Natural killer cell treated with Interleukin-12 subunit alpha and Interleukin-12 subunit beta and Interleukin-15 and Interleukin-18, amount 100 ng/mL, for 72 hours (primary cell): ENCODE results near the gene OST4. TPM values are rescaled to one million over a fixed set of nuclear protein-coding genes. Genes with fewer than 3 reads are reported as not detected.

ENCODE experiments used
- ATAC-seq, 2 donors: fragments of 150-1000 bp; cut with Tn5 transposase in 1 of 2; sonication (Bioruptor Pico), chemical (Tn5 transposase) in 1 of 2; 2 replicates each; pipeline ENCODE4 v1.10.0; 2021
- DNase-seq: peaks from one replicate; pipeline ENCODE4 v3.0.0; 2022; ENCODE audit warnings: low spot score
- H3K27ac Mint-ChIP-seq, 2 donors: 1 replicate in 1 of 2; 2 replicates in 1 of 2; pipeline ENCODE4 v1.8.0; 2022; ENCODE audit warnings: mixed read lengths in 2 of 2, mild to moderate bottlenecking in 1 of 2, moderate library complexity in 1 of 2
- H3K27me3 Mint-ChIP-seq, 2 donors: 1 replicate in 1 of 2; 2 replicates in 1 of 2; pipeline ENCODE4 v1.8.0; 2022; ENCODE audit warnings: mixed read lengths in 2 of 2
- H3K36me3 Mint-ChIP-seq: one replicate; pipeline ENCODE4 v1.8.0; 2022; ENCODE audit warnings: mixed read lengths
- H3K4me1 Mint-ChIP-seq, 2 donors: 1 replicate in 1 of 2; 2 replicates in 1 of 2; pipeline ENCODE4 v1.8.0; 2022; ENCODE audit warnings: low read depth in 2 of 2, mixed read lengths in 2 of 2, mild to moderate bottlenecking in 1 of 2
- H3K4me3 Mint-ChIP-seq: one replicate; pipeline ENCODE4 v1.8.0; 2022; ENCODE audit warnings: mixed read lengths
- H3K9me3 Mint-ChIP-seq: 2 replicates; pipeline ENCODE4 v1.8.0; 2022; ENCODE audit warnings: mixed read lengths
- total RNA-seq, 2 donors: library from RNA; stranded (reverse); gene quantifications; one replicate each; pipeline ENCODE4 v1.2.3, GENCODE V29; 2022

OST4 gene
- total RNA-seq, 2 donors from 2014 or later = 286 to 393 TPM

- Mint-ChIP-seq H3K27ac (no peak overlapping the region), H3K4me1 (peaks cover 16 to 17% of the 10 kb centered on the region in 2 donors), H3K27me3 (no peaks in the 10 kb centered on the region), H3K36me3 (no peaks in the 10 kb centered on the region), H3K9me3 (no peaks in the 10 kb centered on the region), H3K4me3 (no peak overlapping the region)
- DNase-seq (no peak), ATAC-seq (no peak)
These were observed 44.2 kb downstream of the OST4 start for GRCh38 chr2:27027211-27027651.

GRCh38 chr2:27025861-27026851, 45.3 kb downstream of the OST4 start:
- no peaks in the 10 kb centered on the region for H3K27me3 Mint-ChIP-seq
- H3K4me1 Mint-ChIP-seq = peaks cover 6 to 8% of the 10 kb centered on the region in 2 donors
- DNase-seq = no peak

GRCh38 chr2:27025281-27025800, 46.1 kb downstream of the OST4 start:
- Mint-ChIP-seq H3K27ac (no peak overlapping the region), H3K27me3 (no peaks in the 10 kb centered on the region), H3K9me3 (no peaks in the 10 kb centered on the region), H3K4me3 (no peak overlapping the region), H3K4me1 (peaks cover 2 to 5% of the 10 kb centered on the region in 2 donors), H3K36me3 (no peaks in the 10 kb centered on the region)
- no peak for ATAC-seq
- no peak for DNase-seq

More at GRCh38 chr2:27025861-27026851, 45.3 kb downstream of the OST4 start:
- Mint-ChIP-seq H3K27ac (no peak overlapping the region), H3K4me3 (no peak overlapping the region), H3K36me3 (no peaks in the 10 kb centered on the region), H3K9me3 (no peaks in the 10 kb centered on the region)
- ATAC-seq = no peak

- no peak overlapping the region for H3K27ac Mint-ChIP-seq
- no peaks in the 10 kb centered on the region for H3K36me3 Mint-ChIP-seq
- DNase-seq (no peak), ATAC-seq (peak in 1 of 2 donors; percentile 7)
- no peaks in the 10 kb centered on the region for H3K9me3 Mint-ChIP-seq
- H3K4me1 Mint-ChIP-seq = peaks cover 0 to 5% of the 10 kb centered on the region in 2 donors
- H3K27me3 Mint-ChIP-seq = no peaks in the 10 kb centered on the region
- H3K4me3 Mint-ChIP-seq = no peak overlapping the region
These were observed 46.6 kb downstream of the OST4 start for GRCh38 chr2:27024812-27025211.

GRCh38 chr2:27024188-27024587, 47.3 kb downstream of the OST4 start:
- ATAC-seq (no peak), DNase-seq (no peak)
- Mint-ChIP-seq H3K4me1 (peaks cover 0 to 5% of the 10 kb centered on the region in 2 donors), H3K4me3 (no peak overlapping the region), H3K27me3 (no peaks in the 10 kb centered on the region), H3K27ac (no peak overlapping the region), H3K9me3 (no peaks in the 10 kb centered on the region), H3K36me3 (no peaks in the 10 kb centered on the region)

- no peak overlapping the region for H3K4me3 Mint-ChIP-seq
- DNase-seq (no peak), ATAC-seq (no peak)
- H3K36me3 Mint-ChIP-seq = no peaks in the 10 kb centered on the region
- no peaks in the 10 kb centered on the region for H3K27me3 Mint-ChIP-seq
- no peak overlapping the region for H3K27ac Mint-ChIP-seq
- H3K9me3 Mint-ChIP-seq = no peaks in the 10 kb centered on the region
- H3K4me1 Mint-ChIP-seq = peaks cover 0 to 5% of the 10 kb centered on the region in 2 donors
These were observed 47.7 kb downstream of the OST4 start for GRCh38 chr2:27023740-27024139.

- H3K9me3 Mint-ChIP-seq = no peaks in the 10 kb centered on the region
- H3K36me3 Mint-ChIP-seq = no peaks in the 10 kb centered on the region
- H3K27ac Mint-ChIP-seq = peak overlapping the region in 1 of 2 donors; percentile 64
- no peak overlapping the region for H3K4me3 Mint-ChIP-seq
- DNase-seq = no peak
- no peak for ATAC-seq
- H3K27me3 Mint-ChIP-seq = no peaks in the 10 kb centered on the region
- H3K4me1 Mint-ChIP-seq = no peaks in the 10 kb centered on the region
These were observed 50.0 kb downstream of the OST4 start for GRCh38 chr2:27021253-27022049.

Other genes with a start within 250 kb of the OST4 start
- not detected for gene DPYSL5, start 223.5 kb downstream of the OST4 start, total RNA-seq
- 10 to 100 TPM in 1 of 2 donors, 1 to 10 TPM in 1; 5.7 to 10.0 TPM for gene MAPRE3, start 101.0 kb downstream of the OST4 start, total RNA-seq
- 100 to 1,000 TPM; 132 to 176 TPM for gene TMEM214, start 38.7 kb downstream of the OST4 start, total RNA-seq
- 10 to 100 TPM; 12.5 to 20.5 TPM for gene AGBL5, start 20.0 kb downstream of the OST4 start, total RNA-seq
- gene EMILIN1, start 7.0 kb upstream of the OST4 start, total RNA-seq = 10 to 100 TPM in 1 of 2 donors, 1 to 10 TPM in 1; 8.7 to 14.2 TPM
- 1 to 10 TPM; 2.5 to 5.1 TPM for gene KHK, start 15.1 kb upstream of the OST4 start, total RNA-seq
- gene CGREF1, start 47.5 kb upstream of the OST4 start, total RNA-seq = 1 to 10 TPM in 1 of 2 donors, under 1 TPM in 1; 0.36 to 1.4 TPM
- under 1 TPM in 1 of 2 donors, not detected in 1; 0.25 TPM for gene ABHD1, start 52.2 kb upstream of the OST4 start, total RNA-seq
- gene PREB, start 63.0 kb upstream of the OST4 start, total RNA-seq = 100 to 1,000 TPM in 1 of 2 donors, 10 to 100 TPM in 1; 91.6 to 109 TPM
- gene PRR30, start 67.8 kb upstream of the OST4 start, total RNA-seq = not detected
- not detected for gene TCF23, start 77.3 kb upstream of the OST4 start, total RNA-seq
- gene ATRAID, start 140.4 kb upstream of the OST4 start, total RNA-seq = 10 to 100 TPM; 59.3 to 59.9 TPM
- 100 to 1,000 TPM in 1 of 2 donors, 10 to 100 TPM in 1; 40.7 to 123 TPM for gene SLC5A6, start 140.6 kb upstream of the OST4 start, total RNA-seq
- gene CAD, start 145.7 kb upstream of the OST4 start, total RNA-seq = 100 to 1,000 TPM in 1 of 2 donors, 10 to 100 TPM in 1; 50.6 to 175 TPM
- not detected for gene SLC30A3, start 191.4 kb upstream of the OST4 start, total RNA-seq
- gene DNAJC5G, start 203.8 kb upstream of the OST4 start, total RNA-seq = not detected
- gene TRIM54, start 210.8 kb upstream of the OST4 start, total RNA-seq = under 1 TPM; 0.28 to 0.33 TPM
- gene UCN, start 236.8 kb upstream of the OST4 start, total RNA-seq = 1 to 10 TPM; 1.3 TPM